Activated CD8-positive, alpha-beta memory T cell treated with anti-CD3 and anti-CD28 coated beads for 4 hours (primary cell): ENCODE measurements around the gene CUX1.
"Not testable (repeated sequence)": the region's sequence is repeated elsewhere in the genome, so short reads cannot be mapped to it uniquely, and the experiment has no call there.

Experiments used
- DNase-seq, 2 donors: peaks; one replicate each; pipeline ENCODE4 v3.0.0-alpha.2; 2020; ENCODE audit warnings: low read depth in 2 of 2

Gene CUX1

GRCh38 chr7:102044984-102045673, 227.7 kb downstream of the CUX1 start:
- DNase-seq = no peak

- DNase-seq = no peak
Observed at GRCh38 chr7:102045681-102046372, 228.4 kb downstream of the CUX1 start.

GRCh38 chr7:102046373-102047117, 229.1 kb downstream of the CUX1 start:
- no peak for DNase-seq

GRCh38 chr7:102047167-102047566, 229.7 kb downstream of the CUX1 start:
- no peak for DNase-seq

GRCh38 chr7:102049765-102050164, 232.3 kb downstream of the CUX1 start:
- no peak for DNase-seq

GRCh38 chr7:102050864-102051460, 233.5 kb downstream of the CUX1 start:
- no peak for DNase-seq

GRCh38 chr7:102051736-102052135, 234.3 kb downstream of the CUX1 start:
- not testable (repeated sequence) for DNase-seq

GRCh38 chr7:102054158-102054557, 236.7 kb downstream of the CUX1 start:
- DNase-seq = no peak

GRCh38 chr7:102055181-102055976, 238.0 kb downstream of the CUX1 start:
- DNase-seq = no peak

- DNase-seq = no peak
Observed at GRCh38 chr7:102059524-102059923, 242.1 kb downstream of the CUX1 start.

GRCh38 chr7:102061354-102061945, 244.0 kb downstream of the CUX1 start:
- DNase-seq = no peak

- peak in 1 of 2 donors; percentile 4 for DNase-seq
Observed at GRCh38 chr7:102061981-102062390, 244.6 kb downstream of the CUX1 start.

- DNase-seq = no peak
Observed at GRCh38 chr7:102063690-102064180, 246.3 kb downstream of the CUX1 start.

- no peak for DNase-seq
Observed at GRCh38 chr7:102064361-102065025, 247.1 kb downstream of the CUX1 start.

- no peak for DNase-seq
Observed at GRCh38 chr7:102065226-102065625, 247.8 kb downstream of the CUX1 start.

GRCh38 chr7:102066476-102066875, 249.1 kb downstream of the CUX1 start:
- DNase-seq = no peak

GRCh38 chr7:102068846-102069245, 251.4 kb downstream of the CUX1 start:
- DNase-seq = no peak

GRCh38 chr7:102069931-102070629, 252.7 kb downstream of the CUX1 start:
- DNase-seq = no peak

- DNase-seq = no peak
Observed at GRCh38 chr7:102072003-102072402, 254.6 kb downstream of the CUX1 start.
